HG03045 (cell line): ENCODE measurements around the gene TAAR1.
"Not testable (repeated sequence)": the region's sequence is repeated elsewhere in the genome, so short reads cannot be mapped to it uniquely, and the experiment has no call there.

Source experiments
- ATAC-seq: cut with Tn5 transposase; IDR thresholded peaks from one replicate; pipeline ENCODE4 v1.9.1; 2021; ENCODE audit warnings: mild to moderate bottlenecking, moderate library complexity; ENCODE audit not compliant: unreplicated experiment

TAAR1 gene

GRCh38 chr6:132663661-132664060 lies 4.7 kb upstream of the TAAR1 start:
- no peak for ATAC-seq

- no peak for ATAC-seq
Observed at GRCh38 chr6:132661906-132662305, 2.9 kb upstream of the TAAR1 start.

- ATAC-seq: no peak
Observed at GRCh38 chr6:132651062-132651461, 7.9 kb downstream of the TAAR1 start.

- ATAC-seq: no peak
Observed at GRCh38 chr6:132650429-132650828, 8.6 kb downstream of the TAAR1 start.

- no peak for ATAC-seq
Observed at GRCh38 chr6:132648828-132649227, 10.2 kb downstream of the TAAR1 start.

- ATAC-seq: peak; percentile 93
Observed at GRCh38 chr6:132648356-132648755, 10.6 kb downstream of the TAAR1 start.

GRCh38 chr6:132643547-132643946 lies 15.4 kb downstream of the TAAR1 start:
- ATAC-seq: no peak

- ATAC-seq: not testable (repeated sequence)
Observed at GRCh38 chr6:132637135-132637534, 21.8 kb downstream of the TAAR1 start.

- not testable (repeated sequence) for ATAC-seq
Observed at GRCh38 chr6:132635906-132636305, 23.1 kb downstream of the TAAR1 start.

- not testable (repeated sequence) for ATAC-seq
Observed at GRCh38 chr6:132635288-132635687, 23.7 kb downstream of the TAAR1 start.

GRCh38 chr6:132634796-132635195 lies 24.2 kb downstream of the TAAR1 start:
- ATAC-seq: no peak

- no peak for ATAC-seq
Observed at GRCh38 chr6:132633362-132633761, 25.6 kb downstream of the TAAR1 start.

- ATAC-seq: no peak
Observed at GRCh38 chr6:132624175-132624574, 34.8 kb downstream of the TAAR1 start, which contains the start of gene TAAR2. TSS of gene TAAR2 (minus strand) at chr6:132624275. CDS start at chr6:132624275, 0 bp downstream.

GRCh38 chr6:132623106-132623845 lies 35.7 kb downstream of the TAAR1 start:
- no peak for ATAC-seq

GRCh38 chr6:132616677-132617076 lies 42.3 kb downstream of the TAAR1 start:
- no peak for ATAC-seq

GRCh38 chr6:132614554-132614953 lies 44.4 kb downstream of the TAAR1 start:
- peak; percentile 72 for ATAC-seq

- no peak for ATAC-seq
Observed at GRCh38 chr6:132612449-132613108, 46.4 kb downstream of the TAAR1 start.

GRCh38 chr6:132611616-132612015 lies 47.4 kb downstream of the TAAR1 start:
- no peak for ATAC-seq

GRCh38 chr6:132607544-132608233 lies 51.3 kb downstream of the TAAR1 start:
- ATAC-seq: no peak

- no peak for ATAC-seq
Observed at GRCh38 chr6:132604635-132605152, 54.3 kb downstream of the TAAR1 start.

GRCh38 chr6:132600900-132601299 lies 58.1 kb downstream of the TAAR1 start:
- ATAC-seq: not testable (repeated sequence)
